Panc1 (cell line): ENCODE measurements around the gene TMEM121B. TPM values are rescaled to one million over a fixed set of nuclear protein-coding genes. Genes with fewer than 3 reads are reported as not detected.

ENCODE experiments used
- ATAC-seq: fragments of 200-7000 bp; cut with Tn5 transposase; 2 replicates; pipeline ENCODE4 v1.9.1; 2020; ENCODE audit warnings: mild to moderate bottlenecking, moderate library complexity
- BruUV-seq: library from RNA; stranded (reverse); fragments of 400-500 nt; replicated peaks from 2 replicates; lab custom pipeline; 2021; lab: Mats Ljungman, UMichigan
- CTCF ChIA-PET: fragments of 300-600 bp; sonication (Branson Sonifier 250); formaldehyde crosslinking; loops from one replicate; lab custom pipeline; 2022; ENCODE audit warnings: antibody characterized with exemption; lab: Charles Lee
- POLR2A ChIA-PET: fragments of 300-600 bp; sonication (Branson Sonifier 250); formaldehyde crosslinking; loops from one replicate; lab custom pipeline; 2022; ENCODE audit warnings: antibody characterized with exemption; lab: Charles Lee
- DNase-seq: peaks from one replicate; pipeline ENCODE4 v3.0.0-alpha.2; 2010; ENCODE audit warnings: low read depth, low spot score
- H3K27ac ChIP-seq: 2 replicates; pipeline ENCODE4 v1.5.1; 2011; ENCODE audit warnings: mild to moderate bottlenecking, low read length, inconsistent platforms
- H3K27me3 ChIP-seq: fragments of 200-500 bp; sonication (Bioruptor generic); 2 replicates; pipeline ENCODE4 v1.6.0; 2014; ENCODE audit warnings: low read length, inconsistent platforms; ENCODE audit not compliant: control insufficient read depth, insufficient read depth
- H3K36me3 ChIP-seq: fragments of 200-500 bp; sonication (Bioruptor generic); 2 replicates; pipeline ENCODE4 v1.5.1; 2014; ENCODE audit warnings: inconsistent platforms, mild to moderate bottlenecking, low read length, moderate library complexity; ENCODE audit not compliant: control insufficient read depth, insufficient read depth
- H3K4me1 ChIP-seq: 2 replicates; pipeline ENCODE4 v1.5.1; 2011; ENCODE audit warnings: inconsistent platforms, mild to moderate bottlenecking, low read length, moderate library complexity; ENCODE audit not compliant: control insufficient read depth, insufficient read depth
- H3K4me3 ChIP-seq, 2 experiments: 2 replicates each; pipeline ENCODE4 v1.5.1; 2011 to 2012; ENCODE audit warnings: low read depth in 2 of 2, low read length in 2 of 2, mild to moderate bottlenecking in 2 of 2, inconsistent platforms in 1 of 2, moderate library complexity in 1 of 2
- H3K9me3 ChIP-seq: fragments of 200-500 bp; sonication (Bioruptor generic); 2 replicates; pipeline ENCODE4 v1.5.1; 2014; ENCODE audit warnings: low read depth, mild to moderate bottlenecking, inconsistent platforms, low read length, moderate library complexity; ENCODE audit not compliant: control insufficient read depth, insufficient read depth
- CTCF ChIP-seq: fragments of 450-650 bp; IDR thresholded peaks from 2 replicates; pipeline ENCODE4 v1.5.1; 2017; ENCODE audit warnings: mild to moderate bottlenecking
- POLR2AphosphoS5 ChIP-seq: IDR thresholded peaks from 2 replicates; pipeline ENCODE4 v1.6.1; 2012; ENCODE audit warnings: mild to moderate bottlenecking, low read depth, low read length, moderate library complexity
- REST ChIP-seq, 2 experiments: IDR thresholded peaks; 2 replicates each; pipeline ENCODE4 v1.6.1; 2011 to 2012; ENCODE audit warnings: low read depth in 2 of 2, control low read depth in 1 of 2, low read length in 1 of 2, mild to moderate bottlenecking in 1 of 2, moderate library complexity in 1 of 2; ENCODE audit not compliant: insufficient read depth in 1 of 2
- SIN3A ChIP-seq: IDR thresholded peaks from 2 replicates; pipeline ENCODE4 v1.6.1; 2012; ENCODE audit warnings: low read depth, mild to moderate bottlenecking, low read length, moderate library complexity, borderline replicate concordance; ENCODE audit not compliant: insufficient read depth
- TCF7L2 ChIP-seq: IDR thresholded peaks from 2 replicates; pipeline ENCODE4 v1.6.1; 2011; ENCODE audit warnings: mild to moderate bottlenecking, low read depth, low read length, inconsistent platforms
- in situ Hi-C: cut with HindIII; loops from 2 replicates; pipeline ENCODE4 v1.10.0; 2016; ENCODE audit warnings: low sequenced_read_pairs, low pct_unique_long_range_greater_than_20kb
- intact Hi-C: fragments of 100-400 bp; cut with micrococcal nuclease; formaldehyde crosslinking; loops from one replicate; pipeline ENCODE4 v1.10.0; 2022; ENCODE audit not compliant: unreplicated experiment
- total RNA-seq: library from RNA; stranded (reverse); gene quantifications from one replicate; pipeline ENCODE4 v1.2.1, GENCODE V29; 2021; ENCODE audit not compliant: unreplicated experiment

Gene TMEM121B
- total RNA-seq, 1 experiment from 2014 or later, result 0.44 TPM

GRCh38 chr22:17106785-17107546 lies 14.2 kb downstream of the TMEM121B start:
- in situ Hi-C loops, result no loop called here
- ATAC-seq (no peak), DNase-seq (no peak)
- H3K27ac ChIP-seq, result no peak overlapping the region
- ChIA-PET CTCF (interaction anchor here (0.6 kb wide), 1 partner anchor 65 kb away, joined by 9 read pairs; no protein-coding TSS in a partner anchor), POLR2A (no interaction called here)
- TF ChIP-seq TCF7L2 (no peak), POLR2AphosphoS5 (no peak), SIN3A (no peak), CTCF (no peak), REST (IDR thresholded peaks at IDR 0.05; ENCODE audit: insufficient read depth in 1 of 2, low read depth in 2 of 2, low read length in 1 of 2) (no peak)
- no peaks in the 10 kb centered on the region for H3K9me3 ChIP-seq
- H3K36me3 ChIP-seq, result no peaks in the 10 kb centered on the region
- H3K4me3 ChIP-seq, result no peak overlapping the region
- BruUV-seq, result no TSS peak
- intact Hi-C loops, result no loop called here
- H3K4me1 ChIP-seq, result no peaks in the 10 kb centered on the region
- H3K27me3 ChIP-seq, result no peaks in the 10 kb centered on the region

- CTCF ChIA-PET, result interaction anchor here (0.6 kb wide), 1 partner anchor 65 kb away, joined by 9 read pairs; no protein-coding TSS in a partner anchor
- H3K36me3 ChIP-seq, result no peaks in the 10 kb centered on the region
These were observed 14.9 kb downstream of the TMEM121B start for GRCh38 chr22:17106161-17106784.

More at GRCh38 chr22:17106161-17106784, 14.9 kb downstream of the TMEM121B start:
- BruUV-seq, result no TSS peak
- in situ Hi-C loops, result no loop called here
- DNase-seq, result no peak
- H3K27me3 ChIP-seq, result no peaks in the 10 kb centered on the region
- H3K4me1 ChIP-seq, result no peaks in the 10 kb centered on the region
- no peak for TF ChIP-seq POLR2AphosphoS5
- TF ChIP-seq SIN3A, result no peak
- no peak for TF ChIP-seq TCF7L2
- TF ChIP-seq REST (IDR thresholded peaks at IDR 0.05; ENCODE audit: insufficient read depth in 1 of 2, low read depth in 2 of 2, low read length in 1 of 2), result no peak
- TF ChIP-seq CTCF, result no peak
- no peaks in the 10 kb centered on the region for H3K9me3 ChIP-seq
- H3K4me3 ChIP-seq, result no peak overlapping the region
- POLR2A ChIA-PET, result no interaction called here
- intact Hi-C loops, result no loop called here
- no peak overlapping the region for H3K27ac ChIP-seq
- ATAC-seq, result no peak
